Transverse colon (tissue), 3 donors: ENCODE measurements around the gene SCAND1.

Experiments used
- CTCF ChIP-seq, 5 experiments: fragments of 200-600 bp in 3 of 5; fragments of 450-650 bp in 2 of 5; sonication (generic) in 3 of 5; IDR thresholded peaks; 1 replicate in 2 of 5; 2 replicates in 3 of 5; pipeline ENCODE4 v1.5.1; 2016 to 2017; ENCODE audit warnings: antibody characterized with exemption in 5 of 5, inconsistent platforms in 3 of 5, mild to moderate bottlenecking in 2 of 5, moderate library complexity in 1 of 5
- POLR2A ChIP-seq: fragments of 450-650 bp; IDR thresholded peaks from one replicate; pipeline ENCODE4 v1.6.1; 2016; ENCODE audit warnings: antibody characterized with exemption, mild to moderate bottlenecking, moderate library complexity

DNA sequence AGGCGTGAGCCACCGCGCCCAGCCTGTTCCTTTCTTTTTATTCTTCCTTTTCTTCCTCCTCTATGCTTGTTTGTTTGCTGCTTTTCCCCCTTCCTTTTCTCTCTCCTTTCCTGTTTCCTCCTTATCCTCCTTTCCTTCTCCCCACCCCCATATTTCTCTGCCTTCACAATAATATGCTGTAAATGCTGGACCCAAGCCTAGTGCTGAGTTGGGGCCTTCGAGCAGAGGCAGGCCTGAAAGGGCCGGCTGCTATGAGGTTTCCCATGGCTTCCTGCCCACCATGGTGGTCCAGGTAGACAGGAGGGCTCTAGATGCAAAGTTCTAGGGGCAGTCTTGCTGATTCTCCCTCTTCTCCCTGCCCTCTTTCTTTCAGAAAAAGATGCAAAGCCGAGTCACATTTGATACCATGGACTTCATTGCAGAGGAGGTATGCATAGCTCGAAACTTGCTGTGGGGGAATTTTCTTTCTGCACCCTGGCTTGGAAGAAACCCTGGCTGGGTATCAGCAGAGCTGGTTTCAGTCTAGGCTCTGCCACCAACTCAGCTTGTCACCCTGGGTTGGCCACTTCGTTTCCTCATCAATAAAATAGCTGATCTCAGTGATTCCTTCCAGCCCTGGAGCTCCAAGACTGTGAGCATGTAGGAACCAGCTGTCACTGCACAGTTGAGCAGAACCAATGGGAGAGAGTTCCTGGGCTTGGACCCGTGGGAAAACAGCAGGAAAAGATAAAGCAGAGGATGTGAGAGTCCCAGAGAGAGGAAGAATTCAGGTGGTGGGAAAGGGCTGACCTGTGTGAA is 21.5 kb upstream of the SCAND1 start:
- TF ChIP-seq CTCF (IDR thresholded peaks at IDR 0.05) (no peak), POLR2A (no peak)
